ENCODE measurements around the gene PKP2. TPM values are rescaled to one million over a fixed set of nuclear protein-coding genes. Genes with fewer than 3 reads are reported as not detected.

PKP2 gene
- total RNA-seq, 2 experiments from 2014 or later: not detected

Other genes starting within 250 kb of the PKP2 start
- gene DNM1L, start 217.5 kb downstream of the PKP2 start, total RNA-seq: 10 to 100 TPM; 60.7 to 60.9 TPM
- gene YARS2, start 140.9 kb downstream of the PKP2 start, total RNA-seq: 10 to 100 TPM; 15.7 to 24.0 TPM

Data from activated CD4-positive, alpha-beta T cell treated with anti-CD3 and anti-CD28 coated beads, Interleukin-2, amount 10 ng/mL, durations not matched to agents 7 days and 5 days (primary cell).